Effector CD4-positive, alpha-beta T cell (primary cell): ENCODE measurements around the gene SMTNL2.
"Not testable (repeated sequence)": the region's sequence is repeated elsewhere in the genome, so short reads cannot be mapped to it uniquely, and the experiment has no call there.

Source experiments
- DNase-seq: peaks from one replicate; pipeline ENCODE4 v3.0.0-alpha.2; 2020

The SMTNL2 gene

GRCh38 chr17:4638766-4639165, 54.4 kb downstream of the SMTNL2 start:
- not testable (repeated sequence) for DNase-seq

- peak; percentile 4 for DNase-seq
These were observed 55.2 kb downstream of the SMTNL2 start for GRCh38 chr17:4639301-4640059.

GRCh38 chr17:4640569-4641188, 56.4 kb downstream of the SMTNL2 start:
- DNase-seq: not testable (repeated sequence)

- no peak for DNase-seq
These were observed 57.2 kb downstream of the SMTNL2 start, which contains the start of gene ALOX15 for GRCh38 chr17:4641297-4642195. ALOX15 (minus strand) TSS chr17:4641678; CDS start chr17:4641651, 27 bp downstream.

GRCh38 chr17:4642286-4642685, 58.0 kb downstream of the SMTNL2 start:
- no peak for DNase-seq

- DNase-seq: no peak
These were observed 59.3 kb downstream of the SMTNL2 start for GRCh38 chr17:4643676-4644075.

- no peak for DNase-seq
These were observed 61.3 kb downstream of the SMTNL2 start for GRCh38 chr17:4645642-4646041.

GRCh38 chr17:4648741-4649140, 64.4 kb downstream of the SMTNL2 start:
- no peak for DNase-seq

GRCh38 chr17:4652997-4653396, 68.7 kb downstream of the SMTNL2 start:
- DNase-seq: no peak

GRCh38 chr17:4655933-4656332, 71.6 kb downstream of the SMTNL2 start:
- DNase-seq: not testable (repeated sequence)

- no peak for DNase-seq
These were observed 73.3 kb downstream of the SMTNL2 start for GRCh38 chr17:4657678-4658077.
